Measurements from ENCODE around the gene AK3.

The AK3 gene

DNA sequence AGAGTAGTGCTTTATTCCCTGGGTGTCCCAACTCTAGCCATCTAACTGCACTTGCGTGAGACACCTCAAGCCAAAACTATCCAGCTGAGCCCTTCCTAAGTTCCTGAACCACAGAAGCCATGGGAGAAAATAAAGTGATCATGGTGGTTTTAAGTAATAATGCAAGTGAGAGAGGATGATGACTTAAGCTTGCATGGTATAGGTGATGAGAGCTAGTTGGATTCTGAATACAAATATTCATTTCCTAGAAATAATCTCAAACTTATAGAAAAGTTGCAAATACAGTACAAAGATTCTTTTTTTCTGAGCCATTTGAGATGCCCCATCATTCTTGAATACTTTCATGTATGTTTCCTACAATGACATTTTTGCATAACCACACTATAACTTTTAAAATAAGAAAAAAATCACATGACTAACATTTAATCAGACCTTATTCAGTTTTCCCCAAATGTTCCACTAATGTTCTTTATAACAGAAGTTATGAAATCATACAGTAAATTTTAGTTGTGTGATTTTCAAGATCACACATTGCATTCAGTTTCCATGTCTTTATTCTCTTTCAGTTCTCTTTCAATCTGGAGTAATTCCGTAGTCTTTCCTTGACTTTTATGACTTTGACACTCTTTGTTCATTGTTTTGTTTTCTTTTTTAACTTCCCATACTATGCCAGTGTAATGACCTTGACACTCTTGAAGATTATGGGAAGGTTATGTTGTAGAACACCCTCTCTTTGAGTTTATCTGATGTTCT lies 5.5 kb upstream of the AK3 start:
- DNase-seq = no peak

DNA sequence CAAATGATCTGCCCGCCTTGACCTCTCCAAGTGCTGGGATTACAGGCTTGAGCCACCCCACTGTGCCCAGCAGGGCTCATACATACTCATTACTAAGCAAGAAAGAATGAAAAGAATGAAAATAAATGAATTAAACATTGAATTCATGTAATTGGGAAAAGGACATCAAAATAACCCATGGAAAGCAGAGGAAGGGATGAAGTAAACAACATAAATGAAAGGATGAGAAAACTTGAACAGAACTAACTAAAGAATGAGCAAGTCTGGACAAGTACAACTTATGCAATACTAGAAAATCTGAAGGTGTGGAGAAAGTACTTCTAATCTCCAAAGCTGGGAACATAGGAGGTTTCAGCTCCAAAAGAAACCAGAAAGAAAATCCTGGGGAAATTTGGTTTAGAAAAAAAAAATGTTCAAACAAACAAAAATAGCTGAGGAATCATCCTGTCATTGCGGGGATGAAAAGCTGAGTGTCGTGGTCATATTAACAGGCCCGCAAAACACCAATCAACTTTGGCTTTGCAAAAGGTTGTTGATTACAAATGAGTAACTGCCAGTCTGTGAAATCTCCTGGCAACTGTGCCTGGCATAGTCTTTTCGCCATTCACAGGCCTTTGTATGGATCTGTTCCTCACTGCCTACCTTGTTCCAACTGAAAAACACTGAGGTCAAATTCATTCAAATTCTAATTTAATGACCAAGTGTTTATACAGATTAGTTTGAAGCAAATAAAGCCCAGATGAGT lies 2.3 kb upstream of the AK3 start:
- no peak for DNase-seq

DNA sequence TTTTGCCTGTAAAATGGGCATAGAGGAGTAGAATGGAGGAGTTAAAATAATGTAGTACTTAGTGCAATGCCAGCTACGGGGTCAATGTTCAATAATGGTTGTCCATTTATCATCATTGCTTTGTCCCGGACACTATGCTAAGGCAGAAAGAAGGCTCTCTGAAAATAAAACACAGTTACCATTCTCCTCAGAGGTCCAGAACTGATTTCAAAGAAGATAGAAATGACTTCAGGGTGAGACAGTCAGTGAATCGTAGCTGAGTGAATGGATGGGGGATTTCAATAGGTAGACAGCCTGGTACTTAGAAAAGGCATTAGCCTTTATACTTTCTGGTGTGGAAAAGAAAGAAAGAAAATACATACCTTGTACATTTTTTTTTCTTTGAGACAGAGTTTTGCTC lies 1.2 kb upstream of the AK3 start:
- DNase-seq = no peak

DNA sequence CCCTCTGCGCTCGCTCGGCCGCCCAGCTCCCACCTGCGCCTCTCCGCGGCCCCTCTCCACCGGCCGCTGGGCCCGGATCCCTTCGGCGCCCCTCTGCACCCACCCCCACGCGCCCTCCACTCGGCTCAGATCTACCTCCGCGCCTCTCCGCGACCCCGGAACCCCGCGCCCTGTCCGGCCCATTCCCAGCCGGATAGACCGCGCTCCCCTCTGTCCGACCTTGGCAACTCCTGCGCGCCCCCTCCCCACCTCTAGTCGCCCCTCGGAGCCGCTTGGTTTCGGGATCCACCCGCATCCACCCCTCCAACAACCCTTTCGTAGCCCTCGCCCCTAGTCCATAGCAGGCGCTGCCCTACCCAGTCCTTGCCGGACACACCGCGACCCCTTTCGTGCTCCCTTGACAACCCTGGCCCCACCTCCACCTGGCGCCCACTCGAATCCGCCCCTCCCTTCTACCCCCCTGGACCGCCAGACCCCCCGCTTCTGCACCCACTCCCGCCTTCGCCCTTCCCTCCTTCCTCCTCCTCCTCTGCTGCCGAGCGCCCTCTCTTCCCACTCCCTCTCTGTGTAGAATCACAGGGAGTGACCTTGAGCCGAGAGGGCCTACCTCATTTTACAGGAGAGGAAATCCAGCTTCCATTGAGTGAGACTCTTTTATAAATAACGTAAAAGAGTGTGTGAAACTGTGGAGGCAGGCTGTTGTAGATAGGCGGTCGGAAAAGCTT lies 525 bp upstream of the AK3 start:
- no peak for DNase-seq

DNA sequence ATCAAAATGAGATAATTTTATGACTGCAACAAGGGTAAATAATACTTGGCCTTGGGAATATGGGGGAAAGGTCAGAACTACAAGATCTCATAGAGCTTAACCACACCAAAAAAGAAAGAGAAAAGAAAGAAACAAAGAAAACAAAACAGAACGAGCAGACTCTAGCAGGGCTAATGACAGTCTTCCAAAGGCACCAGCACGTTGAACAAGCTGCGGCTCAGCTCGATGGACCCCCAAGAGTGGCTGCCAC lies 689 bp downstream of the AK3 start:
- DNase-seq = no peak

DNA sequence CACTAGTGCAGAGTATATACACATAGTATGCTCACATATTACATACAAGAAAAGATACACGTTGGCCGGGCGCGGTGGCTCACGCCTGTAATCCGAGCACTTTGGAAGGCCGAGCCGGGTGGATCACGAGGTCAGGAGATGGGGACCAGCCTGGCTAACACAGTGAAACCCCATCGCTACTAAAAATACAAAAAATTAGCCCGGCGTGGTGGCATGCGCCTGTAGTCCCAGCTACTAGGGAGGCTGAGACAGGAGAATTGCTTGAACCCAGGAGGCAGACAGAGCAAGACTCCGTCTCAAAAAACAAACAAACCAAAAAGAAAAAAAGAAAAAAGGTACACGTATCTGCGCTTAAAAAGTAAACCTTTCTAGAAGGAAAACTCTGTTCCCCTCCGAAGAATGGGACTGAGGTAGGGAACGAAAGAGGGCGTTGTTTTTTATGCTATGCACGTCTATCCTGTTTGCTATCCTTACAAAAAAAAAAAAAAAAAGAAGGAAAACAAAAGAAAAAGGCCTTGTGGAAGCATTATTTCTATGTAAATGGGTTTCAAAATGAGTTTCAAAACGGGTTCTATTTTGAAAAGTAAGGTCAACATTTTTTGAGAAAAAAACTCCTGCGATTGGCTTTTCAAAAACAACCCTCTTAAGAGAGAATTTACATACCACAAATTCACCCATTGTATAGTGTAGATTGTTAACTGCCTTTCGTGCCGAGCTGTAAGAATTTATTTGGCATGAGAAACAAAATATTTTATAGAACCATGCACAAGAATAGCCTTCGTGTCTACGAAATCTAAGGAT lies 1.2 kb downstream of the AK3 start:
- DNase-seq = no peak

DNA sequence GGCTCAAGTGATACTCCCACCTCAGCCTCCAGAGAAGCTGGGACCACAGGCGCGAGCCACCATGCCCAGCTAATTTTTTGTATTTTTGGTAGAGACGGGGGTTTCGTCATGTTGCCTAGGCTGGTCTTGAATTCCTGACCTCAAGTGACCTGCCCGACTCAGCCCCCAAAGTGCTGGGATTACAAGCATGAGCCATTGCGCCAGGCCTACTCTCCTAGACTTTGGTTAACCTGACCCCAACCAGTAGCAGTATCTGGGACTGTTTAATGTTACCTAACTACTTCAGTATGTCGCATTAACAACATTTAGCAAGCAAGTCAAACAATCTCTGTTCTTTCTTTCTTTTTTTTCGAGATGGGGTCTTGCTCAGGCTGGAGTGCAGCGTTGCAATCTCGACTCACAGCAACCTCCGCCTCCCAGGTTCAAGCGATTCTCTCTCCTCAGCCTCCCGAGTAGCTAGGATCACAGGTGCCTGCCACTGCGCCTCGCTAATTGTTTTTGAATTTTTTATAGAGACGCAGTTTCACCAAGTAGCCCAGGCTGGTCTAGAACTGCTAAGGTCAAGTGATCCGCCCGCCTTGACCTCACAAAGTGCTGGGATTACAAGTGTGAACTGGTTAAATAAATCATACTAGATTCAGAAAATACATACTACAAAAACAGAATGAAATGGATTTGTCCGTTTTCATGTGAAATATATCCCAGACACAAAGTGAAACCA lies 2.0 kb downstream of the AK3 start:
- DNase-seq = no peak

DNA sequence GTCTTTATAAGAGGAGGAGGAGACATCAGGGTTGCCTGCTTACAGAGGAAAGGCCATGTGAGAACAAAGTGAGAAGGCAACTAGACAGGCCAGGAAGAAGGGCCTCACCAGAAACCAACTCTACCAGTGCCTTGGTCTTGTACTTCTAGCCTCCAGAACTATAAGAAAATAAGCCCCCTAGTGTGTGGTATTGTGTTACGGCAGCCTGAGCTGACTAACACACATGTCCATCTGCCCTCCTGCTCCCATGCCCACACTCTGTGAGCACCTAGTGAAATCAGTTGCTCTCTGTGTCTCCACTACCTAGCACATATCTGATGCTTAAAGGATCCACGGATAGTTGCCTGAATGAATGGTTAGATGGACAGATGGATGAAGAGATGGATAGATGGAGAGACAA lies 6.9 kb downstream of the AK3 start:
- no peak for DNase-seq

DNA sequence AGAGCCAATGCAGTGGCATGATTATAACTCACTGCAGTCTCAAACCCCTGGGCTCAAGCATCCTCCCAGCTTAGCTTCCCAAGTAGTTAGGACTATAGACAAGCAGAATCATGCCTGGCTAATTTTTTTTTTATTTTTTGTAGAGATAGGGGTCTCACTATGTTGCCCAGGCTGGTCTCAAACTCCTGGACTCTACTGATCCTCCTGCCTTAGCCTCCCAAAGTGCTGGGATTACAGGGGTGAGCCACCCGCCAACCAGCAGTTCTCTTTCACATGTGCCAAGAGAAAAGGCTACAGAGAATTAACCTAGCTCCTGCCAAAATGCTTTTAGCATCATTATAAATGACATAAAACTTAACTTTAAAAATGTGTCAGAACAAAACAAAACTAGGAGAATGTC lies 8.1 kb downstream of the AK3 start:
- no peak for DNase-seq

DNA sequence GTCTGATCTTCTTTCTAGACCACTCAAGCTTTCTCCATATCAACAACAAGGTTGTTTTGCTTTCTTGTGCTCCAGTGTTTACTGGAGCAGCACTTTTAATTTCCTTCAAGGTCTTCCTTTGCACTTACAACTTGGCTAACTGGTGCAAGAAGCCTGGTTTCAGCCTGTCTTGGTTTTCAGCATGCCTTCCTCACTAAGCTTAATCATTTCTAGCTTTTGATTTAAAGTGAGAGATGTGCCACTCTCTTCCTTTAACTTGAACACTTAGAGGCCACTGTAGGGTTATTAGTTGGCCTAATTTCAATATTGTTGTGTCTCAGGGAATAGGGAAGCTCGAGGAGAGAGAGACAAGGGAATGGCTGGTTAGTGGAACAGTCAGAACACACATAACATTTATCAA lies 13.4 kb downstream of the AK3 start:
- no peak for DNase-seq

DNA sequence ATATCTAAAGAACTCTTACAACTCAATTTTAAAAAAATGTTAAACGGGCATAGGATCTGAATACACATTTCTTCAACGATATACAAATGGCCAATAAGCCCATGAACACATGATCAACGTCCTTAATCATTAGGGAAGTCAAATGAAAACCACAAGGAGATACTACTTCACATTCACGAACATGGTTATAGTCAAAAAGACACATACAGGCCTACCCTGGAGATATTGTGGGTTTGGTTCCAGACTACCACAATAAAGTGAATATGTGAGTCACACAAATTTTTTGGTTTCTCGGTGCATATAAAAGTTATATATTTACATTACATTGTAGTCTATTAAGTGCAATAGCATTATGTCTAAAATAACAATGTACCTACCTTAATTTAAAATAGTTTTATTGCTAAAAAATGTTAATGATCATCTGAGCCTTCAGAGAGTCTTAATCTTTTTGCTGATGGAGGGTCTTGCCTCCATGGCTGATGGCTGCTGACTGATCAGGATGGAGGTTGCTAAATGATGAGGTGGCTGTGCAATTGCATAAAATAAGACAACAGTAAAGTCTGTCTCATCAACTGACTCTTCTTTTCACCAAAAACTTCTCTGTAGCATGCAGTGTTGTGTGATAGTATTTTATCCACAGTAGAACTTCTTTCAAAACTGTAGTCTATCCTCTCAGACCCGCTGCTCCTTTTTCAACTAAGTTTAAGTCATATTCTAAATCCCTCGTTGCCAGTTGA lies 15.1 kb downstream of the AK3 start:
- DNase-seq = no peak

DNA sequence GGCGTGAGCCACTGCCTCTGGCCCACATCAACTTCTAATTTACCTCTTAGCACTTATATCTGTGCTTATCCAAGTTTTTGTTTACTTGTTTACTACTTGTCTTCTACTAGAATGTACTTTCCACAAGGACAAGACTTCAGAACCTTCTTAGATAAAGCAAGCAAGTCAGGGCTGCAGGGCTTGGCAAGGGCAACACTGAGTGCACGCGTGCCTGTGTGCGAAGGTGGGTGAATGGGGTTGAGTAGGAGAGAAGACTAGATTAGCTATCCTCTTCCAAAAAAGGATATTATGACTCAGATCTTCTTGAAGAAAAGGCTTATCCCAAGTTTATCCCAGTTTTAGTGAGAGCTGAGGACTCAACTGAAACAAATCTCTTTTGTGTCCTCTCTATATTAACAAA lies 19.3 kb downstream of the AK3 start:
- DNase-seq = no peak

DNA sequence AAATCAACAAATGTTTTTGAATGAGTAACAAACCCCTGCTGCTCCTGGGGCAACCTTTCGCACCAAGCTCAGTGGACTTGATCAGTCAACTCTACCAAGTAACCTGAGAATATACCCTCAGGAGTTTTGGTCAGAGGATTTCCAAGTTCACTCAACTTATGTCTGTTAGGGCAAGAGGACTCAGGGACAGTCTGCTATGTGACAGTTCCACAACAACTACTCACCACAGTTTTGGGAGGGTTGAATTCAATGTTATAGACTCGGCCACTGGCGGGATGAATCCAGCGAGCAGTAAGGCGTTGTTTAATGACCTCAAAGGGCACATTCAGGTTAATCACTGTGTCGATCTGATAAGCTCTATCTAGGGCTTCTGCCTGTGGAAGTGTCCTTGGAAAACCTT lies 22.1 kb downstream of the AK3 start:
- DNase-seq = no peak

DNA sequence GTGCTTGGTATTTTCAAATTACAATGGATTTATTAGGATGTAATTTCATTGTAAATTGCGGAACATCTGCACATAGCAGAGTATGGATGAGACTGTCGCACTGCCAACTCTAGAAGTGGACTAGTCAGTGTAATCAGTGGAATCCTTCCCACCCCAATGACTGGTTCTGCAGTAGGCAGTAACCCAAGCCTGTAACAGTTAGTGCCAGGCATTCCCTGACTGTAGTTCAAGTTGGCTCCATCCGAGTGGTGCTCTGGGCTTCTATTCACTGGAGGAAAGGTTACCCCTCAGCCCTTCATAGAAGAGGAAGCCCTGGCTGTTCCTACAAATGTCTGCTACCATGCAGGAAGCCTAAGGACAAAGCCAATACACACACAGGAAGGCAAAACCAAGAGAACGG lies 23.2 kb downstream of the AK3 start:
- no peak for DNase-seq

DNA sequence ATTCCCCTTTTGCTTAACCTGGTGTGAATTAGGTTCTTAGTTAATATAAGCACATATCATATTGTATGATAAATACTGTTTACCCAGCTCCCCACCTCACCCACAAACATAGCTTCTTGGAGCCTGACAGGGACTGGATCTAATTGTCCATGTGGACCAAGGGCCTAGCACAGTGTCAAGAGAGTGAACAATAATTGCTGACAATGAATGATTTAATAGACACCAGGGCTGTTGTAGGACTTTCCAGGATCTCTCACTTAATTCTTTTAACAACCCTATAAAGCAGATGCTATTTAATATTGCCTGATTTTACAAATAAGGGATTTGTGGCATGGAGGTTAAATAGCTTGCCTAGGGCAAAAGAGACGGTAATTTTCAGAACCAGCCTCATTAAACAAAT lies 24.8 kb downstream of the AK3 start:
- DNase-seq = no peak

DNA sequence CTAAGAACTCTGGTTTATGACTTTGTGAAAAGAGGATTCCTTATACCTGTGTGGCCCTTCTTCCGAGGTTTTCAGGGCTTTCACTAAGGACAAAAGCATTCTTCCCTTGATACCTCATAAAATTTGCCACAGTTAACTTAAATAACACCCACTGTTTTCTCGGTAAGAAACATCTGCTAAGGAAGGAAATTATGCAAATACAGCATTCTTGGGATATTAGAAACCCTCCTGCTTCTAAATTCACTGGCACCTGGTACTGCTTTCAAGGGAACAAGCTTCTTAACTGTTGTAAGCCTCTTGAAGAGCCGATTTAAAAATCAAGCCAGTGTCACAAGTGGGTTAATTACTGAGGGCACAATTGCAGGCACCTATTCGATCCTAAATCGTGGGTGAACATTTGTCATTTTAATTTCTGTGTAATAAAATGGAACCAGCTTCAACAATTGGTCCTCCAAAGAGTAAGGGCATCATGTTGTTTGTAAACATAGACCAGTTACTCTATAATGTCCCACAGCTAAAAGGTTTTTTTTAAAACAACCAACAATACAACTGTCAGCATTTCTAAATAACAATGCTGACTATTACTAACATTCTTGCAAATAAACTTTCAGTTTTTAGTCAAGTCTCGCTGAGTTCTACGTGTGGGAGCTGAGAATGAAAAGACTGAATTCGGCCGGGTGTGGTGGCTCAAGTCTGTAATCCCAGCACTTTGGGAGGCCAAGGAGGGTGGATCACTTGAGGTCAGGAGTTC lies 26.6 kb downstream of the AK3 start:
- DNase-seq = no peak

DNA sequence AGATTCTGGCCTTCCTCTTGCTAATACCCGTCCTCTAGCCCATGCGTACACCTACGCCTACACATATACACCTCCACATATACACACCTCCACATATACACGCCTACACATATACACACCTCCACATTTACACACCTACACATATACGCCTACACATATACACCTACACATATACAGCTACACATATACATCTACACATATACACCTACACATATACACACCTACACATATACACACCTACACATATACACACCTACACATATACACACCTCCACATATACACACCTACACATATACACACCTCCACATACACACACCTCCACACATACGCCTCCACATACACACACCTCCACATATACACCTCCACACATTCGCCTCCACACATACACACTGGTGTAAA lies 27.2 kb downstream of the AK3 start:
- no peak for DNase-seq

DNA sequence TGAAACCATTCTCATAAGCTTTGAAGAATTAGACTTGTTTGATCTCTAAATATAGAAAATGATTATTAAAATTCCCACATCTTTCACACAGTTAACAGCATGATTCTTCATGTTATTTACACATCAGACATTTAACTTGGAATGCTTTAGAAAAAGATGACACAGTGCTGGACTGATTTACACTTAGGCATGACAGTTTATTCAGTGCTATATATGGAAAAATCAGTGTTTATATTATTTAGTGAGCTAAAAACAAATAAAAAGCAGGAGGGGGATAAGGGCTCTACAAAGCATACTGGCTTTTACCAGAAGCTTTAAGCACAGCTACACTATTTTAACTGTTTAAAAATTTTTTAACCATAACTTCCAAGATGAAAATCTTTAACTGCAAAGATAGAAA lies 31.6 kb downstream of the AK3 start:
- no peak for DNase-seq

DNA sequence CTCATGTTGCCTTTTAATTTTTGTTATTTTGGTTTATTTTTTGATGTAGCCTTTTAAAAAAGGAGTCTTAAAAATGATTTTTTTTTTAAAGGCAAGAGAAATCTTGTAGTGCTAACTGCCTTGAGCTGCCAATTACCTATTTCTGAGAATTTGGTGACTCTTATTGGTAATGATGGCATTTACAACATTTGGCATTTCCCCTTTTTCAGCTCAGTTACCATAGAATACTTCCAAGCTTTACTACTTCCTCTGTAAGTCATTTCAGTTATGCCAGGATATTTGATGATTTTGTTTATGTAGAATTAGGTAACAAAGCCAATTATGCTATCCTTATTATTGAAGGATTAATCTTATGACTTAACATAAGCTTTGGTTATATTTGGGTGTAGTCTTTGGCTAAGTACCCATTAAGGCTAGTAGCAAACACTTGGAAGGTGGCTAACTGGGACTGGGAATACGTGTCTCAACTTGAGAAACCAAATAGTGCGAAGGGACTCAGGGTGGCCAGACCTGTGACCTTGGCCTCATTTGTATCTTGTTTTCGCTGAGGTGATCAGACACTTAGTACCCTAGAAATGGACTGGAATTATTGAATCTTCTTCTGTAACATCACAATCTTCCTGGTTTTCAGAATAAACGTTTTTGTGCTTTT lies 33.9 kb downstream of the AK3 start:
- DNase-seq = no peak

DNA sequence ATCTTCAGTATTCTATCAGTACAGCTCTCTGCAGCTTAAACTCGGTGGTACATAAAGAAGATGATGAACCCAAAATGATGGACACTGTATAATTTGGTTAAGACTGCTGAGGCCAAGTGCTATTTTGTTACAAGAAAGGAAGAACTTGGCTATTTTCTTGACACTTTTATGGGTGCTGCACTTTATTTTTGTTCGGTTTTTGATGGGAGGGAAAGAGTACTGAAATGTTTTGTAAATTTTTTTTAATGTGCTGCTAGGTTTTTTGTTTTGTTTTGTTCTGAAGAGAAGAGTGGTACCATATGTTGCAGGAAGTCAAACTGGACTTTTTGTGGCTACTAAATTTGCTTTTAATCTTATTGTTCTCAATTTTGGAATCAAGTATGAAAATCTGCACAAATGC lies 35.0 kb downstream of the AK3 start:
- DNase-seq = no peak

DNA sequence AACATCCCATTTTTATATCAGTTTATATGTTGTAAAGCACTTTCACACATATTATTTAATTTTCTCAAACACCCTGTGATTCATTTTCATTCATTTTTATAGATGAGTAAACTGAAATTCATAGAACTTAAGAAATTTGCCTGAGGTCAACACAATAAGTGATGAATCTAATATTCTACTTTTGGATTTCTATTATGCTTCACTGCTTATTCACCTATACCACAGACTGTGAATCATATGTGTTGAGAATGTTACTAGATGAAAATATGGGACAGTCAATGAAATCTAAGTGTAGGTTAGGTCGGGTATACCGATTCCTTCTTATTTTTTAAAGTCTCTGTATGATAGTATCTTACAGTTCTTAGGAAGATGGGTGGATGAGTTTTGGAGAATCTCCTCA lies 36.9 kb downstream of the AK3 start:
- DNase-seq = no peak
